ENCODE measurements around the gene MCTP2. TPM values are rescaled to one million over a fixed set of nuclear protein-coding genes. Genes with fewer than 3 reads are reported as not detected.
"Not testable (repeated sequence)": the region's sequence is repeated elsewhere in the genome, so short reads cannot be mapped to it uniquely, and the experiment has no call there.

MCTP2 gene
- total and polyA plus RNA-seq, 2 donors (not counting 1 experiment from before 2014, with no cell fraction given) = 38.3 to 64.8 TPM

GRCh38 chr15:94493176-94493575 is 261.8 kb downstream of the MCTP2 start:
- ChIA-PET POLR2A (no interaction called here), CTCF (no interaction called here)
- Histone ChIP-seq H3K27ac (ENCODE audit: low read length in 2 of 2) (no peak overlapping the region), H3K4me1 (ENCODE audit: control insufficient read depth in 2 of 2, insufficient read depth in 2 of 2, low read length in 2 of 2) (no peaks in the 10 kb centered on the region), H3K79me2 (ENCODE audit: control insufficient read depth, insufficient read depth, low read length) (no peaks in the 10 kb centered on the region), H3K9me3 (ENCODE audit: control extremely low read depth in 1 of 3, control insufficient read depth in 2 of 3, insufficient read depth in 1 of 3, low read length in 2 of 3) (peaks cover 0 to 3% (median 0%) of the 10 kb centered on the region in 3 donors), H2AFZ (ENCODE audit: insufficient read depth, low read depth, low read length, poor library complexity, severe bottlenecking) (no peak overlapping the region), H4K20me1 (ENCODE audit: control insufficient read depth, insufficient read depth, low read length, poor library complexity, severe bottlenecking) (no peaks in the 10 kb centered on the region), H3K4me3 (ENCODE audit: control extremely low read depth in 1 of 5, extremely low read depth in 1 of 5, insufficient read depth in 1 of 5, low read depth in 2 of 5, low read length in 4 of 5) (no peak overlapping the region), H3K36me3 (replicated peaks in 1 of 2; ENCODE audit: control extremely low read depth in 1 of 2, control insufficient read depth in 1 of 2, extremely low read depth in 1 of 2, insufficient read depth in 2 of 2, low read length in 1 of 2) (no peaks in the 10 kb centered on the region), H3K9ac (ENCODE audit: low read length) (no peak overlapping the region), H3K27me3 (replicated peaks in 1 of 4; ENCODE audit: control extremely low read depth in 1 of 4, control insufficient read depth in 3 of 4, insufficient read depth in 4 of 4, low read length in 3 of 4) (no peaks in the 10 kb centered on the region), H3K4me2 (replicated peaks; ENCODE audit: low read depth, low read length, poor library complexity, severe bottlenecking) (no peak overlapping the region)
- Mint-ChIP-seq H3K4me3 (no peak overlapping the region), H3K27me3 (peaks cover 5% of the 10 kb centered on the region), H3K9me3 (ENCODE audit: insufficient read depth) (no peaks in the 10 kb centered on the region), H3K27ac (no peak overlapping the region), H3K4me1 (peaks cover 5% of the 10 kb centered on the region)
- intact Hi-C loops (cut with micrococcal nuclease) = no loop called here
- no peak for DNase-seq
- WGBS (ENCODE audit: insufficient coverage) = no CpG with 5 or more reads among the region's 3 CpGs
- no peak for TF ChIP-seq CTCF (IDR thresholded peaks at IDR 0.05)
- TF ChIP-seq EZH2 (IDR thresholded peaks at IDR 0.05; ENCODE audit: borderline replicate concordance, insufficient read depth, low read depth, low read length, poor library complexity, severe bottlenecking) = no peak
- no peak for ATAC-seq (ENCODE audit: low read depth)

- H3K9me3 ChIP-seq (ENCODE audit: control extremely low read depth in 1 of 3, control insufficient read depth in 2 of 3, insufficient read depth in 1 of 3, low read length in 2 of 3); H4K20me1 ChIP-seq (ENCODE audit: control insufficient read depth, insufficient read depth, low read length, poor library complexity, severe bottlenecking); H3K4me3 Mint-ChIP-seq; intact Hi-C loops (cut with micrococcal nuclease); POLR2A ChIA-PET; ATAC-seq (ENCODE audit: low read depth); H3K4me1 Mint-ChIP-seq; H2AFZ ChIP-seq (ENCODE audit: insufficient read depth, low read depth, low read length, poor library complexity, severe bottlenecking); H3K36me3 ChIP-seq (replicated peaks in 1 of 2; ENCODE audit: control extremely low read depth in 1 of 2, control insufficient read depth in 1 of 2, extremely low read depth in 1 of 2, insufficient read depth in 2 of 2, low read length in 1 of 2); H3K27ac ChIP-seq (ENCODE audit: low read length in 2 of 2); H3K4me3 ChIP-seq (ENCODE audit: control extremely low read depth in 1 of 5, extremely low read depth in 1 of 5, insufficient read depth in 1 of 5, low read depth in 2 of 5, low read length in 4 of 5); H3K4me2 ChIP-seq (replicated peaks; ENCODE audit: low read depth, low read length, poor library complexity, severe bottlenecking); H3K27ac Mint-ChIP-seq; H3K27me3 ChIP-seq (replicated peaks in 1 of 4; ENCODE audit: control extremely low read depth in 1 of 4, control insufficient read depth in 3 of 4, insufficient read depth in 4 of 4, low read length in 3 of 4); H3K9me3 Mint-ChIP-seq (ENCODE audit: insufficient read depth); H3K4me1 ChIP-seq (ENCODE audit: control insufficient read depth in 2 of 2, insufficient read depth in 2 of 2, low read length in 2 of 2); H3K27me3 Mint-ChIP-seq; H3K9ac ChIP-seq (ENCODE audit: low read length); DNase-seq; CTCF ChIA-PET; H3K79me2 ChIP-seq (ENCODE audit: control insufficient read depth, insufficient read depth, low read length): not testable (repeated sequence)
- no CpG with 5 or more reads among the region's 1 CpG for WGBS (ENCODE audit: insufficient coverage)
Observed at GRCh38 chr15:94493586-94493985, 262.2 kb downstream of the MCTP2 start.
